GM19452 (cell line): ENCODE data around the gene RYR3.
"Not testable (repeated sequence)": the region's sequence is repeated elsewhere in the genome, so short reads cannot be mapped to it uniquely, and the experiment has no call there.

Source experiments
- ATAC-seq: cut with Tn5 transposase; IDR thresholded peaks from one replicate; pipeline ENCODE4 v1.9.1; 2021; ENCODE audit not compliant: unreplicated experiment

Gene RYR3

GRCh38 chr15:33565094-33565493, 254.3 kb downstream of the RYR3 start:
- no peak for ATAC-seq

- ATAC-seq, result no peak
Measured at GRCh38 chr15:33567652-33568051, 256.9 kb downstream of the RYR3 start.

GRCh38 chr15:33569036-33569435, 258.3 kb downstream of the RYR3 start:
- ATAC-seq, result no peak

- not testable (repeated sequence) for ATAC-seq
Measured at GRCh38 chr15:33577911-33578310, 267.1 kb downstream of the RYR3 start.

GRCh38 chr15:33580526-33580925, 269.8 kb downstream of the RYR3 start:
- no peak for ATAC-seq

GRCh38 chr15:33581032-33581431, 270.3 kb downstream of the RYR3 start:
- no peak for ATAC-seq

GRCh38 chr15:33584797-33585196, 274.0 kb downstream of the RYR3 start:
- ATAC-seq, result no peak

- ATAC-seq, result no peak
Measured at GRCh38 chr15:33586786-33587697, 276.3 kb downstream of the RYR3 start.

- ATAC-seq, result no peak
Measured at GRCh38 chr15:33587773-33588172, 277.0 kb downstream of the RYR3 start.

GRCh38 chr15:33592864-33593263, 282.1 kb downstream of the RYR3 start:
- no peak for ATAC-seq

- not testable (repeated sequence) for ATAC-seq
Measured at GRCh38 chr15:33598382-33598781, 287.6 kb downstream of the RYR3 start.

- no peak for ATAC-seq
Measured at GRCh38 chr15:33600212-33600611, 289.4 kb downstream of the RYR3 start.

GRCh38 chr15:33601461-33601860, 290.7 kb downstream of the RYR3 start:
- no peak for ATAC-seq

- ATAC-seq, result no peak
Measured at GRCh38 chr15:33608714-33609113, 297.9 kb downstream of the RYR3 start.

GRCh38 chr15:33612721-33613304, 302.0 kb downstream of the RYR3 start:
- no peak for ATAC-seq

GRCh38 chr15:33616475-33616874, 305.7 kb downstream of the RYR3 start:
- no peak for ATAC-seq

- ATAC-seq, result no peak
Measured at GRCh38 chr15:33618350-33618749, 307.6 kb downstream of the RYR3 start.

- ATAC-seq, result no peak
Measured at GRCh38 chr15:33621141-33621540, 310.4 kb downstream of the RYR3 start.

GRCh38 chr15:33623010-33623409, 312.2 kb downstream of the RYR3 start:
- ATAC-seq, result no peak

GRCh38 chr15:33624439-33624838, 313.7 kb downstream of the RYR3 start:
- no peak for ATAC-seq

- no peak for ATAC-seq
Measured at GRCh38 chr15:33629647-33630046, 318.9 kb downstream of the RYR3 start.

- peak; percentile 56 for ATAC-seq
Measured at GRCh38 chr15:33636234-33636633, 325.5 kb downstream of the RYR3 start.
